ENCODE data around the gene PEX14.

- TF ChIP-seq, protein P1, sequence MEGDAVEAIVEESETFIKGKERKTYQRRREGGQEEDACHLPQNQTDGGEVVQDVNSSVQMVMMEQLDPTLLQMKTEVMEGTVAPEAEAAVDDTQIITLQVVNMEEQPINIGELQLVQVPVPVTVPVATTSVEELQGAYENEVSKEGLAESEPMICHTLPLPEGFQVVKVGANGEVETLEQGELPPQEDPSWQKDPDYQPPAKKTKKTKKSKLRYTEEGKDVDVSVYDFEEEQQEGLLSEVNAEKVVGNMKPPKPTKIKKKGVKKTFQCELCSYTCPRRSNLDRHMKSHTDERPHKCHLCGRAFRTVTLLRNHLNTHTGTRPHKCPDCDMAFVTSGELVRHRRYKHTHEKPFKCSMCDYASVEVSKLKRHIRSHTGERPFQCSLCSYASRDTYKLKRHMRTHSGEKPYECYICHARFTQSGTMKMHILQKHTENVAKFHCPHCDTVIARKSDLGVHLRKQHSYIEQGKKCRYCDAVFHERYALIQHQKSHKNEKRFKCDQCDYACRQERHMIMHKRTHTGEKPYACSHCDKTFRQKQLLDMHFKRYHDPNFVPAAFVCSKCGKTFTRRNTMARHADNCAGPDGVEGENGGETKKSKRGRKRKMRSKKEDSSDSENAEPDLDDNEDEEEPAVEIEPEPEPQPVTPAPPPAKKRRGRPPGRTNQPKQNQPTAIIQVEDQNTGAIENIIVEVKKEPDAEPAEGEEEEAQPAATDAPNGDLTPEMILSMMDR (IDR thresholded peaks at IDR 0.05; ENCODE audit: extremely low read depth in 1 of 2, insufficient read depth in 1 of 2, low read depth in 1 of 2, low read length in 2 of 2): no peak
- TF ChIP-seq MAX (IDR thresholded peaks at IDR 0.05; ENCODE audit: insufficient read depth, insufficient read length) (no peak), POLR2AphosphoS5 (IDR thresholded peaks at IDR 0.05; ENCODE audit: insufficient read depth, low read depth, low read length) (no peak), GATA2 (IDR thresholded peaks at IDR 0.05; ENCODE audit: insufficient read depth, insufficient read length, low read depth, low read length) (peak; percentile 67)
Observed at GRCh38 chr1:10429868-10430215, 44.9 kb upstream of the PEX14 start.

Measured in endothelial cell of umbilical vein (primary cell).